NOMO-1 (cell line): ENCODE results near the gene HHAT.

ENCODE experiments used
- DNase-seq, 2 experiments: peaks; one replicate each; lab custom pipeline; 2025; ENCODE audit not compliant: unreplicated experiment in 2 of 2; lab: John Stamatoyannopoulos, UW

Gene HHAT

DNA sequence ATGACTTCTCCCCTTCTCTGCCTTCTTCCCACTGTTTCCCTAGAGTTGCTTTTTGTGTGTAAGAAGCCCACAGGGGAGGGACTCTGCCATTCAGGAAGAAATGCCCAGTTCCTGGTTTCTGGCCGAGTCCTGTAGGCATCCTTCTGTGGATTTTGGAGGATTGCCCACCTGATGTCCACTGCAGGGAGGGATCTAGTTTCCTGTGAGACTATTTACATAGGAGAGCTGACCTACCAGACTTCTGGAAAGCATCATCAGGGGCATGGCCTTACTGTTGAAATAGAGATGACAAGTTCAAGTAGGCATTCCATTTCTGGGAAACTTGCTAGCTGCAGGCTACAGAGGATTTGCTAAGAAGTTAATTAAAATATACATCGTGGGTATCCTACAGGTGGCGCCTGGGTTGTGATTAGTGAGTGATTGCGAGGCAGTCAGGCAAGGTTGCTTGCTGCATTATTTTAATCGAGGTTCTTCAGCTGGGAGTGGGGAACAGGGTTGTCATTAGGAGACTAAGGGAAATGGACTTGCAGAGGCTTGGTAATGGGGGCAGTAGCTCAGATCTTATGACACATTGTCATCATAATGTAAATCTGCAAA lies 148.7 kb downstream of the HHAT start:
- DNase-seq, result no peak

DNA sequence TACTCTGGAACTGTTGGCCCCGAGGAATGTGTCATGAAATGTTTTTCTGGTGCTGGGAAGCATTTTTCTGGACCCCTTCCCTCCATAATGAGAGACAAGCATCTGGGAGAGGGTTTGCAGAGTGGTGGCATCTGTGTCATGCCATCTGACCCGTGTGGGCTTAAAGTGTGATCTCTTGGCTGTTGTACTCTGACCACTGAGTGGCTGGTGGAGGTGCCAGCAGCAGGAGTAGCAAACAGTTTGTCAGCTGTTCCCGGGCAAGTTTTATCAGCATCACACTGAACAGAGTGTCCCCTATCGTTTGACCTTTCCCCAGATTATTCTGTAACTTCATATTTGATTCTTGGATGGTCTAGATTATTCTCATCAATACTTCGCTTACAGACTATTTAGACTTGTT lies 150.1 kb downstream of the HHAT start:
- no peak for DNase-seq

DNA sequence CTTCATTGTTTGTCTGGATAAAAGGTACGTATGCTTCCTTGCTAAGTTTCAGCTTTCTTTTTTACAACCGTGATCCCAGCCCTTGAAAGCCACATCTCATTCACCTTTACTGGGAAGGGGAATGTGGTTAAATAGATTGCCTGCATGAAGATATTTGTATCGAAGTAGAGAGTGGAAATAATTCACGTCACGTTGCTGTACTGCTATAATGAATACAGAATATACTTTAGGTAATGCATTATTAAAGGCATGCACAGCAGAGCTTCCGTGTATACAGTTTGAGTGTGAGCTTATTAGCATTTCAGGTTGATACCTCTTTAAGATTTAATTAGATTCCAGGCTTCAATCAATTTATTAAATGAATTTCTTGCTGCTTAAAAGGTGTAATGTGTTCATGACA lies 153.8 kb downstream of the HHAT start:
- no peak for DNase-seq

- no peak for DNase-seq
Measured at GRCh38 chr1:210482945-210483617, 154.4 kb downstream of the HHAT start.

- no peak for DNase-seq
Measured at GRCh38 chr1:210483821-210484220, 155.1 kb downstream of the HHAT start.

GRCh38 chr1:210487021-210487420 lies 158.3 kb downstream of the HHAT start:
- DNase-seq, result no peak

- DNase-seq, result no peak
Measured at GRCh38 chr1:210489491-210489890, 160.8 kb downstream of the HHAT start.

DNA sequence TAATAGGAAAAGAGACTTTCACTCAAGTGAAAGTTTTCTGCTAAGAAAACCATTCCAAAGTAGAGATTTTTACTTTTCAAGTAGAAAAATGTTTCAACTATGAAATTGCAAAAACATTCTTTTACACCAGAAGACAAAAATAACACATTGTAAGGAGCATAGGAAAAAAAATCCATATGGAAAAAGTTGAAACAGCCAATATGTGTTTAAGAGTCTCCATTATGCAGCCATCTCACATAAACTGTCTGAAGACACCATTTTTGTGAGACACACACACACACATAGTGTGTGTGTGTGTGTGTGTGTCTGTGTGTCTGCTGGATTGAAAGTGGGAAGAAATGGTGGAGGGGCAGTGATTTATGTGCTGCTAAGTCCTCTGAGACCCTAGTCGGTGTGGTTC lies 162.1 kb downstream of the HHAT start:
- DNase-seq, result no peak

GRCh38 chr1:210496063-210496462 lies 167.4 kb downstream of the HHAT start:
- DNase-seq, result no peak

- no peak for DNase-seq
Measured at GRCh38 chr1:210499956-210500355, 171.3 kb downstream of the HHAT start.

- no peak for DNase-seq
Measured at GRCh38 chr1:210500831-210501230, 172.1 kb downstream of the HHAT start.

DNA sequence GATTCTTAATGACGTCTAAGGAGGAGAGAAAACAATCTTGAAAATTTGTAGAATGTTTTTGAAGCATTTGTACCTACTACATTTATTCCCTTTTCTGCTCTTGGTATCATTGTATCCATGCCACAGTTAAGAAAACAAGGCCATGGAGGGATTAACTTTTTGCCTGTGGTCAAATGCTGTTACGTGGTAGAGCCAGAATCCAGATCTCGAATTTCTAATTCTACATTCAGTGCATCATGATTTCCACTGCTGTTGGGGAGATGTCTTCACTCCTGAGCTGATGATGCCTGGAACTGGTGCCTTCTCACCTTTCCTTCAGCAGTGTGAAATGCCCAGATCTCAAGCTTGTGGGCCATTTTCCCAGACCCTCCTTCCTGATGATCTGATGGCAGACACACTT lies 175.6 kb downstream of the HHAT start:
- no peak for DNase-seq

GRCh38 chr1:210505601-210506496 lies 177.1 kb downstream of the HHAT start:
- no peak for DNase-seq

- DNase-seq, result no peak
Measured at GRCh38 chr1:210506689-210507088, 178.0 kb downstream of the HHAT start.

DNA sequence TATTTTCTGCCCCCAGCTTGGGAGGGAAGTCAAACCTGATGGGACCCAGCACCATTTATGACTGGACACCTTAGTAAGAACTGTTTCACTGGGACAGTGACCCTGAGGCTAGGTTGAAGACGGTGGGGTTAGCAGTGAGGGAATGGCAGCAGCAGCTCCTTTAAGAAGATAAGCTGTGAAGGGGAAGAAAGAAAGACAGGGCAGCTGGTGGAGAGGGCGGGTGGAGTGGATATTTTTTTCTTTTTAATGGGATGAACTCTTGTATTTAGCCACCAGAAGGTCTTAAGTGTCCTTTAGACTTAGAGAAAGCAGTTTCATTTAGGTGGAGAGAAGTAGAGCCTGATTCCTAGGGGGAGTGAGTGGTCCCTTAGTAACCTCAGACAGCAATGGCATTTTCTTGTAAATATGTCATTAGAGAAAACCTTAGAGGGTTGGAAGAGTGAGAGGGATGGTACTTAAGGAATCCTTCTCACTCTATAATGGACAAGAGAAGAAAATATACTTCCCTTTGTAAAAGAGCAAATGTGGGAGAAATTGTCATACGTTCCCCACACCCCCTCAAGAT lies 187.5 kb downstream of the HHAT start:
- DNase-seq, result no peak

DNA sequence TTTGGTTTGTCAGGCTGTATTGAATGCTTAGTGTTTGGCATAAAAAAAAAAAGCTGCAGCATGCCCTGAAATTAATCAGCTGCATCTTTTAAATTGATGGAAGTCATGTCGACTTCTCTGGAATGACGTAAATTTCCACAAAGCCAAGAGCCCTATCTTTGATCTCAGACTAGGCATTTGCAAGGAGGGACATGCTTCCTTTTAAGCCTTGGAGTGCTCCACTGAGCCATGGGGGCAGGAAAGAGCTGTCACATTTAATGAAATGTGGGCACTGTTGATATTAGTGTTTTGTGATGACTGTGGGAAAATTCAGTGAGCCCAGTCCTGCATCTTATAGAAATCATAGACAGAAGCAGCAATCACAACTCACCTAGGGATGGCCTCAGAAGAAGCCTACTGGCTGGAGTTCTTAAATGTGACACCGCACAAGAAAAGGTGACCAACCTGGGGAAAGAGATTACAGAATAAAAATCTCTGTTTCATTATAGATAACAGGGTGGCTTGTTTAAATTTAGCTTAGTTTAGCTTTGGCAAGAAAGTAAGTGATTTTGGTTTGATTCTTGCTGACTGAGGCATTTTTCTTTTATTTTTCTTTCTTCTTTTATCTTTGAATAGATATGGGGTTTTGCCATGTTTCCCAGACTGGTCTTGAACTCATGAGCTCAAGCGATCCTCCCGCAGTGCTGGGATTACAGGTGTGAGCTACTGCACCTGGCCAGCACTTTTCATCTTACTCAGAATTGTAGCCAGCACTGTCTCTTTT lies 188.2 kb downstream of the HHAT start:
- no peak for DNase-seq

DNA sequence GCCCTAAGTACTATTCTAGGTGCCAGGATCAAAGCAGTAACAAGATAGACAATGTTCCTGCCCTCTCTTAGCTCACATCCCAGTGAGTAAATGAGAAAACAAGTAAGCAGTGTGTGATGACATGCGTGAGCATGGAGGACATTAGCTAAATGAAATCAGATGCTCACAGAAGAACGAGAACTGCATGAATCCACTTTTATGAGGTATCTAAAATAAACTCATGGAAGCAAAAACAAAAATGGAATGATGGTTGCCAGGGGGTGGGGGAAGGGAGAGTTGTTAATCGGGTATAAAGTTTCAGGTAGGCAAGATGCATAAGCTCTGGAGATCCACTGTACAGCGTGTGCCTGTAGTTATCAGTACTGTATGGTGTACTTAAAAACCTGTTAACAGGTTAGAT lies 195.1 kb downstream of the HHAT start:
- DNase-seq, result no peak

- no peak for DNase-seq
Measured at GRCh38 chr1:210525716-210526454, 197.2 kb downstream of the HHAT start.

DNA sequence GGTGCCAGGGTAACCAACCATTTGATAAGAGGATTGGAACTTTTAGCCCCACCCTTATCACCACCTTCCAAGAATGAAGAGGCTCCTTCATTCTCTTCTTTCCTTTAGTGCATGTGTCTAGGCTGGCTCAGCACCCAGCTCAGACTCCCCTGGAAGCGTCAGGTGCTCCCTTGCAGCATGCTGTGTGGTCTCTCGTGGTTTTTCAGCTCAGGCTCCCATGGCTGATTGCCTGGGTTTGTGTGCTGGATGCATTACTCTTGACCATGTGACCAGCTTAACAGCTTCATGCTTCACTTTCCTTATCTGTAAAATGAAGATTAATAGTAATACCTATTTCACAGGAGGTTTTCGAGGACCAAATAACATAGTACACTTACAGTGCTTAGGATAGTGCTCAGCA lies 198.4 kb downstream of the HHAT start:
- no peak for DNase-seq
